PFSK-1 (cell line): ENCODE measurements around the gene SPATA31D3.

Experiments used
- FOXP2 ChIP-seq: optimal IDR thresholded peaks from 2 replicates; pipeline ENCODE3; 2011; ENCODE audit warnings: borderline replicate concordance, control low read depth, inconsistent platforms; ENCODE audit not compliant: insufficient read depth; ENCODE audit errors: extremely low read length, extremely low read depth
- POLR2AphosphoS5 ChIP-seq: IDR thresholded peaks from 2 replicates; pipeline ENCODE4 v1.6.1; 2012; ENCODE audit warnings: low read depth, mild to moderate bottlenecking, control low read depth, low read length, moderate library complexity
- REST ChIP-seq, 2 experiments: IDR thresholded peaks; 2 replicates each; pipeline versions ENCODE4 v1.6.1 to v1.8.0; 2011 to 2012; ENCODE audit warnings: low read depth in 2 of 2, low read length in 2 of 2, control low read depth in 1 of 2, inconsistent platforms in 1 of 2, mild to moderate bottlenecking in 1 of 2, moderate library complexity in 1 of 2; ENCODE audit not compliant: insufficient read depth in 1 of 2
- SIN3A ChIP-seq: IDR thresholded peaks from 2 replicates; pipeline ENCODE4 v1.6.1; 2012; ENCODE audit warnings: mild to moderate bottlenecking, low read length, moderate library complexity, borderline replicate concordance; ENCODE audit not compliant: insufficient read depth
- TAF1 ChIP-seq: IDR thresholded peaks from 2 replicates; pipeline ENCODE4 v1.6.1; 2012; ENCODE audit warnings: low read length, control low read depth, borderline replicate concordance; ENCODE audit not compliant: insufficient read depth

DNA sequence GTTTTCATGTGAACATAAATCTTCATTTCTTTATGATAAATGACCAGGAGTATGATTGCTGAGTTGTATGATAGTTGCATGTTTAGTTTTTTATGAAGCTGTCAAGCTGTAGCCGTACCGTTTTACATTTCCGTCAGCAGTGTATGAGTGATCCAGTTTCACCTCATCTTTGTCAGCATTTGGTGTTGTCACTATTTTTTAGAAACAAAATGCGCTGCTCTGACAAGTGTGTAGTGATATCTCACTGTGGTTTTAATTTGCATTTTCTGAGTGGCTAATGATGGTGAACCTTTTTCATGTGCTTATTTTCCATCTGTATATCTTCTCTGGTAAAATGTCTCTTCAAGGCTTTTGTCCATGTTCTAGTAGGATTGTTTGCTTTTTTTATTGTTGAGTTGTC lies 38.6 kb downstream of the SPATA31D3 start:
- TF ChIP-seq TAF1 (no peak), REST (IDR thresholded peaks at IDR 0.05; ENCODE audit: insufficient read depth in 1 of 2, low read depth in 2 of 2, low read length in 2 of 2) (no peak), POLR2AphosphoS5 (no peak), SIN3A (no peak), FOXP2 (no peak)
